ENCODE data around the gene UNC45B. TPM values are rescaled to one million over a fixed set of nuclear protein-coding genes. Genes with fewer than 3 reads are reported as not detected.
"Not testable (repeated sequence)": the region's sequence is repeated elsewhere in the genome, so short reads cannot be mapped to it uniquely, and the experiment has no call there.

UNC45B gene
- total RNA-seq, 1 experiment from 2014 or later: 0.22 TPM

GRCh38 chr17:35176897-35177296, 29.3 kb downstream of the UNC45B start:
- Histone ChIP-seq H3K4me1 (ENCODE audit: insufficient read depth, low read length) (no peaks in the 10 kb centered on the region), H2BK20ac (ENCODE audit: low read depth, low read length, poor library complexity, severe bottlenecking) (no peak overlapping the region), H4K20me1 (ENCODE audit: control insufficient read depth, insufficient read depth, insufficient read length) (no peaks in the 10 kb centered on the region), H4K91ac (ENCODE audit: insufficient read length, low read depth, low read length) (no peak overlapping the region), H3K79me1 (ENCODE audit: insufficient read depth, low read depth, low read length, poor library complexity, severe bottlenecking) (no peaks in the 10 kb centered on the region), H3K56ac (ENCODE audit: insufficient read length, low read depth, low read length) (no peak overlapping the region), H3K18ac (ENCODE audit: insufficient read length, low read depth, low read length) (no peak overlapping the region), H3K27me3 (ENCODE audit: insufficient read depth, low read length) (no peaks in the 10 kb centered on the region), H4K8ac (replicated peaks; ENCODE audit: insufficient read length, low read depth, low read length) (no peak overlapping the region), H3K79me2 (ENCODE audit: insufficient read depth, low read length) (no peaks in the 10 kb centered on the region), H2AFZ (ENCODE audit: low read length) (no peak overlapping the region), H2BK15ac (ENCODE audit: low read depth, low read length) (no peak overlapping the region), H4K5ac (ENCODE audit: insufficient read length, low read depth, low read length) (no peak overlapping the region), H3K4ac (ENCODE audit: low read depth, low read length) (no peak overlapping the region), H3K9me3 (ENCODE audit: control insufficient read depth, low read depth, low read length) (no peaks in the 10 kb centered on the region), H3K27ac (ENCODE audit: insufficient read length, low read depth, low read length) (no peak overlapping the region), H3T11ph (ENCODE audit: low read length) (no peak overlapping the region), H3K9ac (ENCODE audit: extremely low read depth, insufficient read length, low read length) (no peak overlapping the region), H2AK5ac (ENCODE audit: insufficient read length, low read length) (no peak overlapping the region), H3K23ac (ENCODE audit: insufficient read length, low read depth, low read length) (no peak overlapping the region), H2BK120ac (ENCODE audit: low read depth, low read length, poor library complexity, severe bottlenecking) (no peak overlapping the region), H3K4me2 (ENCODE audit: insufficient read depth, insufficient read length, low read length) (no peak overlapping the region), H3K14ac (ENCODE audit: insufficient read depth, low read length) (no peak overlapping the region), H2BK12ac (ENCODE audit: insufficient read length, low read depth, low read length) (no peak overlapping the region), H3K23me2 (ENCODE audit: insufficient read length, low read depth, low read length, poor library complexity, severe bottlenecking) (peaks cover 3% of the 10 kb centered on the region), H2BK5ac (ENCODE audit: insufficient read length, low read length) (no peak overlapping the region)
- no CpG with 5 or more reads among the region's 8 CpGs for WGBS (ENCODE audit: extremely low coverage, insufficient read length, low lambda C conversion rate)
- Mint-ChIP-seq H3K9me3 (peaks cover 2 to 6% of the 10 kb centered on the region in 2 experiments; a peak in 2 of 5 replicates), H3K27ac (no peak overlapping the region; a peak in 1 of 7 replicates), H3K4me3 (no peak overlapping the region), H3K27me3 (ENCODE audit: low read depth) (peaks cover 6% of the 10 kb centered on the region), H3K36me3 (ENCODE audit: insufficient read depth in 1 of 3, low read depth in 3 of 3) (no peaks in the 10 kb centered on the region; a peak in 1 of 7 replicates), H3K4me1 (no peaks in the 10 kb centered on the region)
- DNase-seq: no peak
- no peak for TF ChIP-seq CTCF (conservative IDR thresholded peaks at IDR 0.05)

- not testable (repeated sequence) for H3K23ac ChIP-seq (ENCODE audit: insufficient read length, low read depth, low read length); H3K27me3 ChIP-seq (ENCODE audit: insufficient read depth, low read length); H3K9ac ChIP-seq (ENCODE audit: extremely low read depth, insufficient read length, low read length); H3K4ac ChIP-seq (ENCODE audit: low read depth, low read length); H4K91ac ChIP-seq (ENCODE audit: insufficient read length, low read depth, low read length); H3K4me2 ChIP-seq (ENCODE audit: insufficient read depth, insufficient read length, low read length); H3K79me2 ChIP-seq (ENCODE audit: insufficient read depth, low read length); H3K27ac ChIP-seq (ENCODE audit: insufficient read length, low read depth, low read length); H2BK20ac ChIP-seq (ENCODE audit: low read depth, low read length, poor library complexity, severe bottlenecking); H2BK15ac ChIP-seq (ENCODE audit: low read depth, low read length); H2BK120ac ChIP-seq (ENCODE audit: low read depth, low read length, poor library complexity, severe bottlenecking); H3K4me3 Mint-ChIP-seq; H2BK5ac ChIP-seq (ENCODE audit: insufficient read length, low read length); H4K20me1 ChIP-seq (ENCODE audit: control insufficient read depth, insufficient read depth, insufficient read length); H2AK5ac ChIP-seq (ENCODE audit: insufficient read length, low read length); H3K23me2 ChIP-seq (ENCODE audit: insufficient read length, low read depth, low read length, poor library complexity, severe bottlenecking); H4K8ac ChIP-seq (replicated peaks; ENCODE audit: insufficient read length, low read depth, low read length); H3K14ac ChIP-seq (ENCODE audit: insufficient read depth, low read length); H3K9me3 ChIP-seq (ENCODE audit: control insufficient read depth, low read depth, low read length); DNase-seq; H2BK12ac ChIP-seq (ENCODE audit: insufficient read length, low read depth, low read length); H3T11ph ChIP-seq (ENCODE audit: low read length); H3K18ac ChIP-seq (ENCODE audit: insufficient read length, low read depth, low read length); H3K79me1 ChIP-seq (ENCODE audit: insufficient read depth, low read depth, low read length, poor library complexity, severe bottlenecking); H3K56ac ChIP-seq (ENCODE audit: insufficient read length, low read depth, low read length); H3K4me1 Mint-ChIP-seq; H4K5ac ChIP-seq (ENCODE audit: insufficient read length, low read depth, low read length); H3K36me3 Mint-ChIP-seq (ENCODE audit: insufficient read depth in 1 of 3, low read depth in 3 of 3); H3K4me1 ChIP-seq (ENCODE audit: insufficient read depth, low read length); H3K9me3 Mint-ChIP-seq; H3K27ac Mint-ChIP-seq; H2AFZ ChIP-seq (ENCODE audit: low read length)
- no CpG with 5 or more reads among the region's 5 CpGs for WGBS (ENCODE audit: extremely low coverage, insufficient read length, low lambda C conversion rate)
- peaks cover 11% of the 10 kb centered on the region for H3K27me3 Mint-ChIP-seq (ENCODE audit: low read depth)
Measured at GRCh38 chr17:35179379-35179778, 31.8 kb downstream of the UNC45B start.

Measured in H9 (cell line).